Measurements from ENCODE around the gene MRPL37. TPM values are rescaled to one million over a fixed set of nuclear protein-coding genes. Genes with fewer than 3 reads are reported as not detected.

MRPL37 gene
- total RNA-seq (10 to 100 TPM; 36.2 to 38.1 TPM), polyA plus RNA-seq (10 to 100 TPM; 18.2 to 49.9 TPM)
- long read RNA-seq, donor 1, transcript MRPL37-202 (7 exons, 1,483 nt), result major isoform, 87 of 119 reads
- long read RNA-seq, donor 1, partial matches to known transcripts, result 3 of 119 reads
- long read RNA-seq, donor 1, other reads (novel, unspliced or antisense), result 26 of 119 reads
- long read RNA-seq, donor 2, transcript MRPL37-202 (7 exons, 1,483 nt), result major isoform, 17 of 31 reads
- long read RNA-seq, donor 2, partial matches to known transcripts, result 12 of 31 reads
- long read RNA-seq, donor 2, other reads (novel, unspliced or antisense), result 1 of 31 reads

DNA sequence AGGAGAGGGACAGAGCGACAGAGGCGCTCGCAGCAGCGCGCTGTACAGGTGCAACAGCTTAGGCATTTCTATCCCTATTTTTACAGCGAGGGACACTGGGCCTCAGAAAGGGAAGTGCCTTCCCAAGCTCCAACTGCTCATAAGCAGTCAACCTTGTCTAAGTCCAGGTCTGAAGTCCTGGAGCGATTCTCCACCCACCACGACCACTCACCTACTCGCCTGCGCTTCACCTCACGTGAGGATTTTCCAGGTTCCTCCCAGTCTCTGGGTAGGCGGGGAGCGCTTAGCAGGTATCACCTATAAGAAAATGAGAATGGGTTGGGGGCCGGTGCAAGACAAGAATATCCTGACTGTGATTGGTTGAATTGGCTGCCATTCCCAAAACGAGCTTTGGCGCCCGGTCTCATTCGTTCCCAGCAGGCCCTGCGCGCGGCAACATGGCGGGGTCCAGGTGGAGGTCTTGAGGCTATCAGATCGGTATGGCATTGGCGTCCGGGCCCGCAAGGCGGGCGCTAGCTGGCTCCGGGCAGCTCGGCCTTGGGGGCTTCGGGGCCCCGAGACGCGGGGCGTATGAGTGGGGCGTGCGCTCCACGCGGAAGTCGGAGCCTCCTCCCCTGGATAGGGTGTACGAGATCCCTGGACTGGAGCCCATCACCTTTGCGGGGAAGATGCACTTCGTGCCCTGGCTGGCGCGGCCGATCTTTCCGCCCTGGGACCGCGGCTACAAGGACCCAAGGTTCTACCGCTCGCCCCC lies at the start of gene MRPL37, which contains the start of gene CYB5RL:
TSS of gene MRPL37 (plus strand) at position 403 of the 754 bp plus-strand sequence. CDS start at position 480, 77 bp downstream.
TSS of gene CYB5RL (minus strand) at position 266 of the 754 bp plus-strand sequence. CDS start 4,414 bp downstream, outside the sequence.
- DNase-seq (peak; percentile 91 to 93), ATAC-seq (ENCODE audit: low FRiP score) (peak; percentile 97)
- peaks cover 0 to 4% of the 10 kb centered on the region in 2 donors for H3K4me1 ChIP-seq (ENCODE audit: control insufficient read depth in 1 of 2, insufficient read depth in 2 of 2, low read length in 2 of 2)
- peaks cover 1 to 4% of the 10 kb centered on the region in 2 donors for H3K36me3 ChIP-seq (ENCODE audit: control insufficient read depth in 1 of 2, insufficient read depth in 2 of 2, low read length in 1 of 2)
- H3K27me3 ChIP-seq (ENCODE audit: control insufficient read depth in 1 of 2, insufficient read depth in 2 of 2, low read length in 1 of 2), result no peaks in the 10 kb centered on the region
- H3K9me3 ChIP-seq (ENCODE audit: control insufficient read depth, low read length), result no peaks in the 10 kb centered on the region
- H3K4me3 ChIP-seq (ENCODE audit: low read length in 2 of 2), result peak within 1 kb of the TSS; percentile 61 to 90
- intact Hi-C loops (cut with DNase I), result no loop called here
- H3K27ac ChIP-seq (ENCODE audit: low read depth in 1 of 2, low read length in 2 of 2), result peak within 1 kb of the TSS in 1 of 2 donors; percentile 47
- WGBS, 2 donors, result 0% methylated on average over 51 of the region's 51 CpGs

DNA sequence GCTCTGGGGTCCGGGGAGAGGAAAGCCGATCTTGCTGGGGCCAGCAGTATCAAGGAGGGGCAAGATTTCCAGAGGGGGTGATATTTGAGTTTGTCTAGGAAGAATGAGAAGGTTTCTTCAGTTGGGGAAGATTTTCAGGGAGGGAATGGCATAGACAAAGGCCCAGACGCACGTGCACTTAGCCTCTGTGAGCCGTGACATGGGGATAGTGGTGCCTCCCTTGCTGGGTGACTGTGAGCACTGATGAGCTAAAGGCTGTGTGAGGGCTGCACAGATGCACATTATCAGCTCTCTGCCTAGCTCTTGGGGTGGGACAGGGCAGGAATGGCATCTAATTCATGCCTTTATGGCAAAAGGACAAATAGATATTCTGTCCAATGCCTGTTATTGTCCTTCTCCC lies 49.0 kb upstream of the MRPL37 start:
- DNase-seq, result no peak
- no peaks in the 10 kb centered on the region for H3K4me1 ChIP-seq (ENCODE audit: control insufficient read depth in 1 of 2, insufficient read depth in 2 of 2, low read length in 2 of 2)
- H3K27me3 ChIP-seq (ENCODE audit: control insufficient read depth in 1 of 2, insufficient read depth in 2 of 2, low read length in 1 of 2), result no peaks in the 10 kb centered on the region
- no peaks in the 10 kb centered on the region for H3K9me3 ChIP-seq (ENCODE audit: control insufficient read depth, low read length)
- no peaks in the 10 kb centered on the region for H3K36me3 ChIP-seq (ENCODE audit: control insufficient read depth in 1 of 2, insufficient read depth in 2 of 2, low read length in 1 of 2)
- no peak for ATAC-seq (ENCODE audit: low FRiP score)
- H3K4me3 ChIP-seq (ENCODE audit: low read length in 2 of 2), result no peak overlapping the region
- no peak overlapping the region for H3K27ac ChIP-seq (ENCODE audit: low read depth in 1 of 2, low read length in 2 of 2)
- 78 to 84% methylated on average over 5 of the region's 5 CpGs for WGBS, 2 donors
- intact Hi-C loops (cut with DNase I), result no loop called here

DNA sequence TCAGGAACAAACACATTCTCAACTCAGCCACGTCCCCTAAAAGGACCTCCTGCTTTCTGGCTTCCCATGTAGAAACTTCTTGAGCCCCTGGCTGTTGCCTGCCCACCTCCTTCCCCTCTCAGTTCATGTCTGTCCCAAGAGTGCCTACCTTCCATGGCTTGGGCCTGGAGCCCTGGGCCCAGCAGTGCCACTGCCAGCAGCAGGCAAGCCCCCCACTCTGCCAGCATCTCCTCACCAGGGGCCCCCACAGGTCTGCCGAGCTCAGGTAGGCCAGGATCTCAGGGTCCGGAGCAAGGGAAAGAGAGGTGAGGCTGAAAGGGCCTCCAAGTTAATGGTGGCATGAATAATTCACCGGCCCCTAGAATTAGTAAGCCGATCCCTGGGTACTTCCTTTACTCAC lies 47.3 kb upstream of the MRPL37 start, which contains the start of gene CDCP2:
TSS of gene CDCP2 (minus strand) at position 305 of the 400 bp plus-strand sequence. CDS start at position 227, 78 bp downstream.
- intact Hi-C loops (cut with DNase I), result no loop called here
- ATAC-seq (ENCODE audit: low FRiP score) (no peak), DNase-seq (no peak)
- H3K36me3 ChIP-seq (ENCODE audit: control insufficient read depth in 1 of 2, insufficient read depth in 2 of 2, low read length in 1 of 2), result no peaks in the 10 kb centered on the region
- H3K4me1 ChIP-seq (ENCODE audit: control insufficient read depth in 1 of 2, insufficient read depth in 2 of 2, low read length in 2 of 2), result no peaks in the 10 kb centered on the region
- H3K9me3 ChIP-seq (ENCODE audit: control insufficient read depth, low read length), result no peaks in the 10 kb centered on the region
- 96% methylated on average over 5 of the region's 5 CpGs for WGBS, 2 donors
- H3K4me3 ChIP-seq (ENCODE audit: low read length in 2 of 2), result no peak within 1 kb of the TSS
- no peak within 1 kb of the TSS for H3K27ac ChIP-seq (ENCODE audit: low read depth in 1 of 2, low read length in 2 of 2)
- no peaks in the 10 kb centered on the region for H3K27me3 ChIP-seq (ENCODE audit: control insufficient read depth in 1 of 2, insufficient read depth in 2 of 2, low read length in 1 of 2)

DNA sequence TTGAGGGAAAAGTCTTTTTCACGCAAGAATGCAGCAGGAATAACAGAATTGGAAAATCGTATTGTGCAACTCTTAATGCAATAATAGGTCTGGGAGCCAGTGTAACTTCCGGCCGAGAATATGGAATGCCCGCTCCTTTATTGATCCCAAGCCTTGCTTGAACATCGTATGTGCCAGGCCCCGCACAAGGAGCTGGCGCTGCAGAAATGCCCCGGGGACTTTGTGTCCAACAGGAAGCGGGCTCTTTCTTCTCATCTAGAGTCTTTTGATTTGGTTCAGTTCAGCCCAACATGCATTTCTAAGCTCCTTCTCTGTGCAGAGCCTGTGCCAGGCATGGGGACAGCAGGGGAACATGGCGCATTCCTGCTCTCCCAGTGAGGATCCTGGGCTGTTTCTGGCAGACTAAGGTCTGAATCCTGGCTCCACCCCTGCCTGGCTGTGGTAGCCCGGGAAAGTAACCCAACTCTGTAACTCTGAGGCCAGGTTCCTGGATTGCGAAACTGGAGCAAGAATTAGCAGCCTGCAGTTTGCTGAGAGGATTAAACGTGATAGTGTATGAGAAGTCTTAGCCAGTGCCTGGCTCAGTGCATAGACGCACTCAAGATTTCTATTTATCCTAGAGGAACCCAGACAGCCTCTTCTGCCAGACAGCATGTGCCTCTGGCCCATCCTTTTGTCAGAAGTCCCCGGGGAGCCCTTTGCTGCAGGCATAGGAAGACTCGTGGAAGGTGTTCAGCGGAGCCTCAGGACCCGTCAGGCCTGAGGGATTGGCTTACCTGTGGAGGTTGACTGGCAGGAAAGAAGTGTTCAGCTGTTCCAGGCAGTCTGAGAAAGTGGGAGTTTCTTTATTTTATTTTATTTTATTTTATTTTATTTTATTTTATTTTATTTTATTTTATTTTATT lies 46.2 kb upstream of the MRPL37 start:
- no peaks in the 10 kb centered on the region for H3K27me3 ChIP-seq (ENCODE audit: control insufficient read depth in 1 of 2, insufficient read depth in 2 of 2, low read length in 1 of 2)
- H3K4me1 ChIP-seq (ENCODE audit: control insufficient read depth in 1 of 2, insufficient read depth in 2 of 2, low read length in 2 of 2), result no peaks in the 10 kb centered on the region
- peak; percentile 82 for DNase-seq
- H3K4me3 ChIP-seq (ENCODE audit: low read length in 2 of 2), result no peak overlapping the region
- intact Hi-C loops (cut with DNase I), result no loop called here
- H3K27ac ChIP-seq (ENCODE audit: low read depth in 1 of 2, low read length in 2 of 2), result no peak overlapping the region
- WGBS, 2 donors, result 33 to 35% methylated on average over 19 of the region's 19 CpGs
- peak; percentile 89 for ATAC-seq (ENCODE audit: low FRiP score)
- H3K36me3 ChIP-seq (ENCODE audit: control insufficient read depth in 1 of 2, insufficient read depth in 2 of 2, low read length in 1 of 2), result no peaks in the 10 kb centered on the region
- no peaks in the 10 kb centered on the region for H3K9me3 ChIP-seq (ENCODE audit: control insufficient read depth, low read length)

DNA sequence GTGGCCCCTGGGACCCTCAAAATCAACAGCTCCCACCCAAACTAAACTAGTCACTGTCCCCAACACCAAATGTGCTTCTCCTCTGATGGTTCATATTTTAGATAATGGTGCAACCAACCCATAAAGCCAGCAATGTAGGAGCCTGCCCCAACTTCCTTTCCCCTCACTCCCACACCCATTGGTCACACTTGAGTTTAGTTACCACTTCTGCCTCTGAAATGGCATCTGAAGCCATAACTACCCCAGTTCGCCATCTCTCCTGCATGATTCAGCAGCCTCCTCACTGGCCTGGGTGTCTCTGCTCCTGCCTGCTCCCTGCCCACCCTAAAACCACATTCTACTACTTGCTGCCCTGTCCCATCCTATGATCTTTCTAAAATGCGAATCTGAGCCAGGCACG lies 43.8 kb upstream of the MRPL37 start:
- no peak for ATAC-seq (ENCODE audit: low FRiP score)
- H3K4me3 ChIP-seq (ENCODE audit: low read length in 2 of 2), result no peak overlapping the region
- H3K4me1 ChIP-seq (ENCODE audit: control insufficient read depth in 1 of 2, insufficient read depth in 2 of 2, low read length in 2 of 2), result no peaks in the 10 kb centered on the region
- H3K36me3 ChIP-seq (ENCODE audit: control insufficient read depth in 1 of 2, insufficient read depth in 2 of 2, low read length in 1 of 2), result no peaks in the 10 kb centered on the region
- DNase-seq, result no peak
- H3K27ac ChIP-seq (ENCODE audit: low read depth in 1 of 2, low read length in 2 of 2), result no peak overlapping the region
- intact Hi-C loops (cut with DNase I), result no loop called here
- H3K9me3 ChIP-seq (ENCODE audit: control insufficient read depth, low read length), result no peaks in the 10 kb centered on the region
- H3K27me3 ChIP-seq (ENCODE audit: control insufficient read depth in 1 of 2, insufficient read depth in 2 of 2, low read length in 1 of 2), result no peaks in the 10 kb centered on the region
- WGBS, 2 donors, result 95 to 97% methylated on average over 3 of the region's 3 CpGs

DNA sequence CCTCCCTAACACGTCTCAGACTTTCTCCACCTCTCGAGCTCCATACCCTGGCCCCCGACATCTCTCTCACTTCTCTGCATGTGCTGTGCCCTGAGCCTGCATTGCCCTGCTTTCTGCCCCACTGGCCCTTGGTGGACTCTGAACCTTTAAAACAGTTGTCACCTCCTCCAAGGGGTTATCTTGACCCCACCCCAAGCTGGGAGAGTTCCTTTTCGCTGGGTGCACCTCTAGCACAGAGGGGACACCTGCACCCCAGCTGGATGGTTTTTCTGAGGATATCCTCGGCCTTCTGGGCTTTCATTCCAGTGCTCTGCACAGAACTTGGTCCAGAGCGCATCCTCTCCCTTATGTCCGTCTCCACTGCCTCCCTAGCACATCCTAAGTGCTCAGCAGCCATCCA lies 43.0 kb upstream of the MRPL37 start:
- H3K9me3 ChIP-seq (ENCODE audit: control insufficient read depth, low read length), result no peaks in the 10 kb centered on the region
- no peaks in the 10 kb centered on the region for H3K4me1 ChIP-seq (ENCODE audit: control insufficient read depth in 1 of 2, insufficient read depth in 2 of 2, low read length in 2 of 2)
- no peak overlapping the region for H3K27ac ChIP-seq (ENCODE audit: low read depth in 1 of 2, low read length in 2 of 2)
- no peaks in the 10 kb centered on the region for H3K27me3 ChIP-seq (ENCODE audit: control insufficient read depth in 1 of 2, insufficient read depth in 2 of 2, low read length in 1 of 2)
- no peaks in the 10 kb centered on the region for H3K36me3 ChIP-seq (ENCODE audit: control insufficient read depth in 1 of 2, insufficient read depth in 2 of 2, low read length in 1 of 2)
- DNase-seq (no peak), ATAC-seq (ENCODE audit: low FRiP score) (no peak)
- 97 to 99% methylated on average over 7 of the region's 7 CpGs for WGBS, 2 donors
- intact Hi-C loops (cut with DNase I), result no loop called here
- H3K4me3 ChIP-seq (ENCODE audit: low read length in 2 of 2), result no peak overlapping the region

DNA sequence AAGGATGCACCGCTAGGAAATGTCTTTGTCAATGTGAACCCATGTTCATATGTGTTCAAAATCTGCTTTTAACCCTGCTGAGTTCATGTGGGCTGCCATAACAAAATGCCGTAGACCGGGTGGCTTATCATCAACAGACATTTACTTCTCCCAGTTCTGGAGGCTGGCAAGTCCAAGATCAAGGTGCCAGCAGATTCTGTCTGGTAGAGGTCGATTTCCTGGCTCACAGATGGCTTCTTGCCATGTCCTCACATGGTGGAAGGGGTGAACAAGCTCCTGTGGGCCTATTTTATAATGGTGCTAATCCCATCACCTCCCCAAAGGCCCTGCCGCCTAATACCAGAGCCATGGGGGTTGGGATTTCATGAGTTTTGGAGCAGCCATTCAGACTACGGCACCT lies 42.6 kb upstream of the MRPL37 start:
- Histone ChIP-seq H3K9me3 (ENCODE audit: control insufficient read depth, low read length) (no peaks in the 10 kb centered on the region), H3K27ac (ENCODE audit: low read depth in 1 of 2, low read length in 2 of 2) (no peak overlapping the region), H3K27me3 (ENCODE audit: control insufficient read depth in 1 of 2, insufficient read depth in 2 of 2, low read length in 1 of 2) (no peaks in the 10 kb centered on the region), H3K36me3 (ENCODE audit: control insufficient read depth in 1 of 2, insufficient read depth in 2 of 2, low read length in 1 of 2) (no peaks in the 10 kb centered on the region), H3K4me3 (ENCODE audit: low read length in 2 of 2) (no peak overlapping the region), H3K4me1 (ENCODE audit: control insufficient read depth in 1 of 2, insufficient read depth in 2 of 2, low read length in 2 of 2) (no peaks in the 10 kb centered on the region)
- intact Hi-C loops (cut with DNase I), result no loop called here
- DNase-seq, result no peak
- ATAC-seq (ENCODE audit: low FRiP score), result no peak
- WGBS, 2 donors, result 89 to 92% methylated on average over 6 of the region's 6 CpGs

DNA sequence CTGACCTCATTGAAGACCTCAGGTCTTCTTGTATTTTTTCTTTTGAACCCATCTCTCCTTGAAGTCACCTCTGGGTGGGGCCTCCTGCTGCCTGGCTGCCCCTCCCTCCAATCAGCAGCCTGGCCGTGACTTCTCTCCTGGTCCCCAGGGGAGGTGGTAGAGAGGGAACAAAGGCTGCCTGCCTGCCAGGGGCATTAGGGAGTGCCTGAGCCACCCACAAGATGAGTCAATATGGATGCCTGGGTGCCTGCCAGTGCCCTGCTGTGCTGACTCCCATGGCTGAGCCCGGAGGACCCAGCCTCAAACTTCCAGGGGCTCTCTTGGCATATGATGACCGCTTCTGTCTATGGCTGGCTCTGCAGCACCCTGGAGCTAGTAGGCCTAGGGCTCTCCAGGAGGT lies 41.9 kb upstream of the MRPL37 start:
- no peaks in the 10 kb centered on the region for H3K4me1 ChIP-seq (ENCODE audit: control insufficient read depth in 1 of 2, insufficient read depth in 2 of 2, low read length in 2 of 2)
- no peaks in the 10 kb centered on the region for H3K36me3 ChIP-seq (ENCODE audit: control insufficient read depth in 1 of 2, insufficient read depth in 2 of 2, low read length in 1 of 2)
- no peak for ATAC-seq (ENCODE audit: low FRiP score)
- no peak overlapping the region for H3K4me3 ChIP-seq (ENCODE audit: low read length in 2 of 2)
- intact Hi-C loops (cut with DNase I), result no loop called here
- no peaks in the 10 kb centered on the region for H3K27me3 ChIP-seq (ENCODE audit: control insufficient read depth in 1 of 2, insufficient read depth in 2 of 2, low read length in 1 of 2)
- H3K27ac ChIP-seq (ENCODE audit: low read depth in 1 of 2, low read length in 2 of 2), result no peak overlapping the region
- WGBS, 2 donors, result 76 to 80% methylated on average over 3 of the region's 3 CpGs
- H3K9me3 ChIP-seq (ENCODE audit: control insufficient read depth, low read length), result no peaks in the 10 kb centered on the region
- DNase-seq, result no peak

Measured in aorta (tissue), 5 donors.